GM12873 (cell line): ENCODE measurements around the gene ARL6IP6.

ENCODE experiments used
- CTCF ChIP-seq: IDR thresholded peaks from 2 replicates; pipeline ENCODE4 v1.5.1; 2012; ENCODE audit warnings: low read depth, mild to moderate bottlenecking, moderate library complexity, low read length, control low read depth; ENCODE audit not compliant: insufficient read depth; ENCODE audit errors: missing control alignments

The ARL6IP6 gene

GRCh38 chr2:152790883-152791282 is 72.5 kb downstream of the ARL6IP6 start:
- no peak for TF ChIP-seq CTCF

GRCh38 chr2:152791979-152792378 is 73.6 kb downstream of the ARL6IP6 start:
- no peak for TF ChIP-seq CTCF

DNA sequence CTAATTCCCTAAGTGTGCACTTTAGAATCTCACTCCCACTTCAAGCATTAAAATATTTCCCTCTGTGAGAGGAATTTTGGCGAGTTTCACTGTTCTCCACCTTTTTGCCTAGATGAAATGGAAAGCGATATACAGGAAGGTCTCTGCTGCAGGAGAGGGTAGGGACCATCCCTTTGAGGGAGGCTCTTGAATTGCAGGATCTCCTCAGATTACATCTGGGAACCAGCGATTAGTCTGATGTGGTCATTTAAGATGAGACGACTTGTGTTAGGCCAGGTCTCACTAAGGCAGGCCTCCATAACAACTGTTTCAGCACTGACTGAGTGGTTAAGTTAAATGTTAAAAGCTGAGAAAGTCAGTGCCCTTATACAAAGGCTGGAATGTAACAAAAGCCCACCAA is 74.6 kb downstream of the ARL6IP6 start:
- no peak for TF ChIP-seq CTCF

DNA sequence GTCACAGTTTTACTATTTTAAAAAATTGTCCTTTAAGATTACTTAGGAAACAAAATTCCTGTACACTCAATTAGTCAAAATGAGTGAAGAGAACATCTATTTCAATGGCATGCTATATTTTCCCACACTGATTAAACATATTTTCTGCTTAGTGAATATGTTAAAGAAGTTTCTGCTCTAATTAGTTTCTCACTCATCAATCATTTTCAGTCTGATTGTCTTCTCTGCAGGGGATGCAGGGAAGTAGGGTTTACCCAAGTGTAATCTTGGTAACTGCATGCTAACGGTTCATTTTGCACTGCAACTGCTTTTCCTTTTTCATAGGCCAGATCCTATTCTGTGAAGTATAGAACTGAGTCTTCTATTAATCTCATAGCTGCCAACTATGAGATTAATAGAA is 78.5 kb downstream of the ARL6IP6 start:
- TF ChIP-seq CTCF: no peak

GRCh38 chr2:152804687-152805408 is 86.4 kb downstream of the ARL6IP6 start:
- TF ChIP-seq CTCF: no peak

GRCh38 chr2:152811916-152812315 is 93.5 kb downstream of the ARL6IP6 start:
- TF ChIP-seq CTCF: no peak
